IMR-90 (cell line): Measurements from ENCODE around the gene TMLHE. TPM values are rescaled to one million over a fixed set of nuclear protein-coding genes. Genes with fewer than 3 reads are reported as not detected.

ENCODE experiments used
- ATAC-seq: fragments of 200-7000 bp; cut with Tn5 transposase; 2 replicates; pipeline ENCODE4 v1.9.1; 2020; ENCODE audit warnings: low read depth, mild to moderate bottlenecking, moderate library complexity
- BruUV-seq: library from RNA; stranded (reverse); fragments of 400-500 nt; replicated peaks from 2 replicates; lab custom pipeline; 2021; lab: Mats Ljungman, UMichigan
- CTCF ChIA-PET: fragments of 300-600 bp; formaldehyde crosslinking; extraction: SDS; loops from one replicate; lab custom pipeline; 2021; ENCODE audit warnings: antibody characterized with exemption; lab: Yijun Ruan, JAX
- POLR2A ChIA-PET: fragments of 300-600 bp; sonication (Branson Sonifier 250); formaldehyde crosslinking; loops from one replicate; lab custom pipeline; 2022; ENCODE audit warnings: antibody characterized with exemption; ENCODE audit not compliant: unreplicated experiment; lab: Charles Lee
- DNase-seq: peaks from one replicate; pipeline ENCODE4 v3.0.0; 2013
- H2AFZ ChIP-seq: replicated peaks from 2 replicates; pipeline ENCODE3; 2013; ENCODE audit warnings: low read length, mild to moderate bottlenecking; ENCODE audit not compliant: poor library complexity
- H2AK5ac ChIP-seq: 2 replicates; pipeline ENCODE4 v1.6.1; 2013; ENCODE audit warnings: low read depth, low read length, inconsistent platforms
- H2AK9ac ChIP-seq: replicated peaks from 2 replicates; pipeline ENCODE3; 2013; ENCODE audit warnings: mild to moderate bottlenecking, low read depth, low read length, moderate library complexity; ENCODE audit not compliant: poor library complexity
- H2BK120ac ChIP-seq: 2 replicates; pipeline ENCODE4 v1.6.1; 2013; ENCODE audit warnings: low read depth, low read length, inconsistent platforms
- H2BK15ac ChIP-seq: 3 replicates; pipeline ENCODE4 v1.6.1; 2013; ENCODE audit warnings: low read depth, low read length, inconsistent platforms
- H2BK20ac ChIP-seq: 2 replicates; pipeline ENCODE4 v1.6.1; 2013; ENCODE audit warnings: low read depth, mild to moderate bottlenecking, inconsistent platforms, low read length, moderate library complexity
- H2BK5ac ChIP-seq: 2 replicates; pipeline ENCODE4 v1.6.1; 2013; ENCODE audit warnings: mild to moderate bottlenecking, low read depth, low read length, inconsistent platforms; ENCODE audit not compliant: poor library complexity, severe bottlenecking
- H3K14ac ChIP-seq: replicated peaks from 2 replicates; pipeline ENCODE4 v1.6.1; 2013; ENCODE audit warnings: low read depth, low read length, inconsistent platforms
- H3K18ac ChIP-seq: 2 replicates; pipeline ENCODE4 v1.6.1; 2013; ENCODE audit warnings: low read depth, low read length, control low read depth
- H3K23ac ChIP-seq: 2 replicates; pipeline ENCODE4 v1.6.1; 2013; ENCODE audit warnings: low read depth, low read length, inconsistent platforms
- H3K27ac ChIP-seq: 2 replicates; pipeline ENCODE4 v1.5.1; 2013; ENCODE audit warnings: mild to moderate bottlenecking, control low read depth, low read length; ENCODE audit not compliant: insufficient read depth
- H3K27me3 ChIP-seq: 2 replicates; pipeline ENCODE4 v1.6.1; 2013; ENCODE audit warnings: low read length; ENCODE audit not compliant: control insufficient read depth, insufficient read depth
- H3K36me3 ChIP-seq: 2 replicates; pipeline ENCODE4 v1.6.1; 2013; ENCODE audit warnings: low read length, mixed read lengths; ENCODE audit not compliant: control insufficient read depth, insufficient read depth
- H3K4ac ChIP-seq: 2 replicates; pipeline ENCODE4 v1.6.1; 2013; ENCODE audit warnings: low read depth, low read length, inconsistent platforms
- H3K4me1 ChIP-seq: 2 replicates; pipeline ENCODE4 v1.6.1; 2013; ENCODE audit warnings: low read length, mixed read lengths; ENCODE audit not compliant: control insufficient read depth, insufficient read depth
- H3K4me2 ChIP-seq: 2 replicates; pipeline ENCODE4 v1.6.1; 2013; ENCODE audit warnings: low read depth, mild to moderate bottlenecking, control low read depth, low read length, moderate library complexity
- H3K4me3 ChIP-seq: 2 replicates; pipeline ENCODE4 v1.5.1; 2013; ENCODE audit warnings: low read depth, mild to moderate bottlenecking, control low read depth, low read length, moderate library complexity; ENCODE audit not compliant: insufficient read depth
- H3K56ac ChIP-seq: 2 replicates; pipeline ENCODE4 v1.6.1; 2013; ENCODE audit warnings: low read length, inconsistent platforms; ENCODE audit not compliant: insufficient read depth; ENCODE audit errors: extremely low read depth
- H3K79me1 ChIP-seq, 2 experiments: 2 replicates each; pipeline ENCODE4 v1.6.1; 2013; ENCODE audit warnings: low read length in 2 of 2, inconsistent platforms in 1 of 2, low read depth in 1 of 2
- H3K9ac ChIP-seq: 2 replicates; pipeline ENCODE4 v1.6.1; 2013; ENCODE audit warnings: low read depth, low read length, control low read depth
- H3K9me1 ChIP-seq: 2 replicates; pipeline ENCODE4 v1.6.1; 2013; ENCODE audit warnings: low read length, inconsistent platforms; ENCODE audit not compliant: insufficient read depth
- H3K9me3 ChIP-seq: 2 replicates; pipeline ENCODE4 v1.6.1; 2013; ENCODE audit warnings: low read length; ENCODE audit not compliant: control insufficient read depth, insufficient read depth
- H4K20me1 ChIP-seq: 2 replicates; pipeline ENCODE4 v1.6.1; 2013; ENCODE audit warnings: low read length, inconsistent platforms; ENCODE audit not compliant: insufficient read depth
- H4K5ac ChIP-seq: 2 replicates; pipeline ENCODE4 v1.6.1; 2013; ENCODE audit warnings: mild to moderate bottlenecking, low read depth, low read length, control low read depth
- H4K8ac ChIP-seq, 2 experiments: 2 replicates each; pipeline ENCODE4 v1.6.1; 2013; ENCODE audit warnings: low read depth in 2 of 2, low read length in 2 of 2, control low read depth in 1 of 2, inconsistent platforms in 1 of 2
- H4K91ac ChIP-seq: 2 replicates; pipeline ENCODE4 v1.6.1; 2013; ENCODE audit warnings: low read depth, low read length, inconsistent platforms; ENCODE audit not compliant: insufficient read depth
- BHLHE40 ChIP-seq: fragments of 150-350 bp; IDR thresholded peaks from 2 replicates; pipeline ENCODE4 v1.6.1; 2016; ENCODE audit warnings: mild to moderate bottlenecking, low read depth, low read length
- CEBPB ChIP-seq: IDR thresholded peaks from 2 replicates; pipeline ENCODE4 v1.6.1; 2012; ENCODE audit warnings: low read depth, low read length, improper control_type of control experiment
- CHD1 ChIP-seq: IDR thresholded peaks from 2 replicates; pipeline ENCODE4 v1.6.1; 2012; ENCODE audit warnings: low read depth, low read length, improper control_type of control experiment
- CTCF ChIP-seq: conservative IDR thresholded peaks from 2 replicates; pipeline ENCODE4 v1.5.1; 2012; ENCODE audit warnings: mild to moderate bottlenecking, low read depth, low read length, improper control_type of control experiment
- ELK1 ChIP-seq: fragments of 150-350 bp; IDR thresholded peaks from 2 replicates; pipeline ENCODE4 v1.6.1; 2016; ENCODE audit warnings: low read depth, mild to moderate bottlenecking, low read length, moderate library complexity, borderline replicate concordance
- FOS ChIP-seq: fragments of 150-350 bp; IDR thresholded peaks from 2 replicates; pipeline ENCODE4 v1.6.1; 2016; ENCODE audit warnings: low read depth, low read length
- MAFK ChIP-seq: IDR thresholded peaks from 2 replicates; pipeline ENCODE4 v1.6.1; 2012; ENCODE audit warnings: low read depth, low read length, improper control_type of control experiment
- MAZ ChIP-seq: IDR thresholded peaks from 2 replicates; pipeline ENCODE4 v1.6.1; 2012; ENCODE audit warnings: low read depth, mild to moderate bottlenecking, low read length, improper control_type of control experiment, moderate library complexity, borderline replicate concordance
- MXI1 ChIP-seq: IDR thresholded peaks from 2 replicates; pipeline ENCODE4 v1.6.1; 2012; ENCODE audit warnings: low read depth, mild to moderate bottlenecking, low read length, moderate library complexity, borderline replicate concordance
- NFE2L2 ChIP-seq: fragments of 150-350 bp; IDR thresholded peaks from 2 replicates; pipeline ENCODE4 v1.6.1; 2016; ENCODE audit warnings: low read depth, mild to moderate bottlenecking, low read length
- POLR2A ChIP-seq: IDR thresholded peaks from 2 replicates; pipeline ENCODE4 v1.6.1; 2012; ENCODE audit warnings: mild to moderate bottlenecking, low read depth, low read length
- RAD21 ChIP-seq: IDR thresholded peaks from 2 replicates; pipeline ENCODE4 v1.6.1; 2012; ENCODE audit warnings: low read length, improper control_type of control experiment
- RCOR1 ChIP-seq: IDR thresholded peaks from 2 replicates; pipeline ENCODE4 v1.6.1; 2012; ENCODE audit warnings: mild to moderate bottlenecking, low read length, improper control_type of control experiment; ENCODE audit not compliant: insufficient replicate concordance
- RFX5 ChIP-seq: IDR thresholded peaks from 2 replicates; pipeline ENCODE4 v1.8.0; 2012; ENCODE audit warnings: low read depth, mild to moderate bottlenecking, low read length, moderate library complexity
- SMC3 ChIP-seq: fragments of 150-350 bp; IDR thresholded peaks from 2 replicates; pipeline ENCODE4 v1.6.1; 2016; ENCODE audit warnings: low read depth, mild to moderate bottlenecking, antibody characterized with exemption, low read length, moderate library complexity
- USF2 ChIP-seq: fragments of 150-350 bp; IDR thresholded peaks from 2 replicates; pipeline ENCODE4 v1.6.1; 2017; ENCODE audit warnings: mild to moderate bottlenecking, antibody characterized with exemption, low read length, low read depth
- WGBS, 2 experiments: methylation state at CpG; one replicate each; pipeline versions ENCODE4 v1.1.5 to v1.1.7; 2013; ENCODE audit warnings: missing lambda C conversion rate in 2 of 2; ENCODE audit not compliant: insufficient read length in 1 of 2; ENCODE audit errors: extremely low coverage in 2 of 2; 5-methylcytosine and 5-hydroxymethylcytosine counted together
- dilution Hi-C: fragments of 300-500 bp; cut with HindIII; formaldehyde crosslinking; loops from one replicate; pipeline ENCODE4 v1.14.3; 2018; ENCODE audit warnings: low sequenced_read_pairs; ENCODE audit not compliant: unreplicated experiment
- in situ Hi-C: fragments of 300-500 bp; cut with MboI; formaldehyde crosslinking; loops from 3 replicates; pipeline ENCODE4 v1.14.3; 2019; ENCODE audit warnings: low sequenced_read_pairs, inconsistent platforms, mixed read lengths
- intact Hi-C: fragments of 100-400 bp; cut with micrococcal nuclease; formaldehyde crosslinking; loops from 2 replicates; pipeline ENCODE4 v1.10.0; 2022
- polyA plus RNA-seq, 3 experiments: library from polyadenylated mRNA; depleted of rRNA; stranded (reverse); fragments of >200 nt; gene quantifications; 2 replicates each; pipeline ENCODE4 v1.2.3, GENCODE V29; 2012; ENCODE audit warnings: low replicate concordance in 1 of 3
- total RNA-seq: library from RNA; depleted of rRNA; stranded (reverse); fragments of >200 nt; gene quantifications from 2 replicates; pipeline ENCODE4 v1.2.3, GENCODE V29; 2012

The TMLHE gene
- total and polyA plus RNA-seq, 2 of the 4 experiments (the other 2 are of a cell fraction) = 10.9 to 20.4 TPM

GRCh38 chrX:155645180-155645579 lies 32.4 kb upstream of the TMLHE start:
- WGBS, 2 experiments = 100% methylated on average over 1 of the region's 2 CpGs; no CpG with 5 or more reads in 1 of the 2 experiments
- Histone ChIP-seq H3K36me3 (no peaks in the 10 kb centered on the region), H3K4ac (no peak overlapping the region), H3K4me3 (no peak overlapping the region), H3K9me1 (no peaks in the 10 kb centered on the region), H2BK15ac (no peak overlapping the region), H3K9ac (no peak overlapping the region), H2BK120ac (no peak overlapping the region), H2AK9ac (no peak overlapping the region), H2AFZ (no peak overlapping the region), H4K20me1 (no peaks in the 10 kb centered on the region), H3K14ac (no peak overlapping the region), H3K27me3 (no peaks in the 10 kb centered on the region), H2BK20ac (no peak overlapping the region), H4K91ac (no peak overlapping the region), H3K9me3 (no peaks in the 10 kb centered on the region), H3K18ac (no peak overlapping the region), H4K5ac (no peak overlapping the region), H3K56ac (no peak overlapping the region), H2AK5ac (no peak overlapping the region), H3K4me2 (no peak overlapping the region), H4K8ac (no peak overlapping the region), H3K79me1 (no peaks in the 10 kb centered on the region), H3K23ac (no peak overlapping the region), H2BK5ac (no peak overlapping the region), H3K4me1 (no peaks in the 10 kb centered on the region), H3K27ac (no peak overlapping the region)
- POLR2A ChIA-PET = no interaction called here
- dilution Hi-C loops = no loop called here
- ATAC-seq (no peak), DNase-seq (no peak)
- intact Hi-C loops = no loop called here
- no TSS peak for BruUV-seq
- in situ Hi-C loops = no loop called here
- CTCF ChIA-PET = no interaction called here
- no peak for TF ChIP-seq MAZ
- no peak for TF ChIP-seq NFE2L2
- no peak for TF ChIP-seq CHD1
- TF ChIP-seq SMC3 = no peak
- no peak for TF ChIP-seq ELK1
- no peak for TF ChIP-seq RAD21
- TF ChIP-seq RCOR1 = no peak
- TF ChIP-seq CEBPB = no peak
- TF ChIP-seq MXI1 = no peak
- TF ChIP-seq CTCF = no peak
- TF ChIP-seq BHLHE40 = no peak
- TF ChIP-seq MAFK = no peak
- no peak for TF ChIP-seq USF2
- TF ChIP-seq RFX5 = no peak
- no peak for TF ChIP-seq FOS
- no peak for TF ChIP-seq POLR2A
